ENCODE measurements around the gene ZNF598. TPM values are rescaled to one million over a fixed set of nuclear protein-coding genes. Genes with fewer than 3 reads are reported as not detected.

ZNF598 gene
- total and polyA plus RNA-seq, 10 of the 15 experiments (the other 5 are each of a cell fraction or from before 2014, with no cell fraction given) = 0.08 to 74.0 (median 14.4) TPM

DNA sequence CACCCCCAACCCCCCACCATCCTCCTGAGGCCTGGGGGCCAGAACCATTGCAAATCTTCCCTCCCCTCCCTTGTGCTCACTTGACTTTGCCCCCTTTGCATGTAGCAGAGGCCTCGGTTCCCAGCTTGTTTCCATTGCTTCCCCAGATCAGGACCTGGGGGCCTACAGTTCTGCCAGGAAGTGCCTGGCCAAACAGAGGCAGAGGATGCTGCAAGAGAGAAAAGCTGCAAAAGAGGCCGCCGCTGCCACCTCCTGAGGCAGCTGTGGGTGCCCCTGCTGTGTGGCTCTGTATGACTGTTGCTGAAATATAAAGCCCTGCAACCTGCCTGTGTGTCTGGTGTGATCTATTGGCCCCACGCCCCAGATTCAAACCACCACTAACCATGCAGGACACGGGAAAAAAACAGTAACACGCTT is 48.0 kb downstream of the ZNF598 start:
- peaks cover 6% of the 10 kb centered on the region; the same call in 1 of the 2 replicates for H4K20me1 ChIP-seq (ENCODE audit: control insufficient read depth, insufficient read depth)
- H3K27ac ChIP-seq (ENCODE audit: control insufficient read depth, insufficient read depth) = peak overlapping the region; percentile 18; the same call in 1 of the 2 replicates
- ChIA-PET RAD21 (ENCODE audit: unreplicated experiment) (interaction anchor here (1.0 kb wide), 1 partner anchor 18 kb away, joined by 3 read pairs; the partner anchor contains the start of gene MSRB1), CTCF (interaction anchor here (1.6 kb wide), 1 partner anchor 20 kb away, joined by 5 read pairs; no protein-coding TSS in a partner anchor), SMC1A (ENCODE audit: uncharacterized antibody, unreplicated experiment) (no interaction called here), POLR2A (interaction anchor here (0.7 to 2.2 kb wide), 3 partner anchors 9 to 86 kb away, joined by 3 to 13 read pairs (median 11); partner anchors contain the start of genes NTHL1, SYNGR3, TBL3 and TSC2)
- in situ Hi-C loops (cut with MboI) = no loop called here
- intact Hi-C loops (cut with micrococcal nuclease; ENCODE audit: unreplicated experiment) = no loop called here
- H3K36me3 ChIP-seq (ENCODE audit: control insufficient read depth in 2 of 2, insufficient read depth in 2 of 2, low read length in 1 of 2) = peaks cover 11 to 13% of the 10 kb centered on the region in 2 experiments; a peak in 3 of 4 replicates
- H3K27me3 ChIP-seq (replicated peaks in 1 of 2; ENCODE audit: control insufficient read depth in 2 of 2, insufficient read depth in 2 of 2, low read length in 1 of 2) = no peaks in the 10 kb centered on the region
- H3K9ac ChIP-seq (ENCODE audit: control insufficient read depth, insufficient read depth, low read length) = peak overlapping the region; percentile 20; the same call in 1 of the 2 replicates
- peaks cover 67% of the 10 kb centered on the region for H3K79me2 ChIP-seq (ENCODE audit: control insufficient read depth, insufficient read depth, low read length)
- DNase-seq (ENCODE audit: low read depth, low spot score) = no peak
- H2AFZ ChIP-seq (ENCODE audit: control insufficient read depth, low read depth, low read length) = no peak overlapping the region
- peak overlapping the region; percentile 83 for H3K4me2 ChIP-seq (ENCODE audit: control insufficient read depth, insufficient read depth)
- no TSS peak for BruUV-seq (replicated peaks)
- no peak for ATAC-seq
- no peaks in the 10 kb centered on the region for H3K9me3 ChIP-seq (replicated peaks; ENCODE audit: control insufficient read depth, insufficient read depth, low read length)
- peak overlapping the region; percentile 98; the same call in 1 of the 2 replicates for H3K4me3 ChIP-seq
- FAIRE-seq = no peak
- 0% methylated on average over 6 of the region's 6 CpGs for WGBS (ENCODE audit: insufficient coverage, insufficient replicate concordance, low lambda C conversion rate, missing lambda C conversion rate)
- TF ChIP-seq PAX5 (IDR thresholded peaks at IDR 0.05; ENCODE audit: borderline replicate concordance, low read depth, low read length) (no peak), BACH1 (IDR thresholded peaks at IDR 0.05; ENCODE audit: borderline replicate concordance) (0 out of 2 replicates have a peak, but pooled peaks have one; percentile 11)
- peaks cover 19% of the 10 kb centered on the region for H3K4me1 ChIP-seq (ENCODE audit: control insufficient read depth, insufficient read depth, low read length)

DNA sequence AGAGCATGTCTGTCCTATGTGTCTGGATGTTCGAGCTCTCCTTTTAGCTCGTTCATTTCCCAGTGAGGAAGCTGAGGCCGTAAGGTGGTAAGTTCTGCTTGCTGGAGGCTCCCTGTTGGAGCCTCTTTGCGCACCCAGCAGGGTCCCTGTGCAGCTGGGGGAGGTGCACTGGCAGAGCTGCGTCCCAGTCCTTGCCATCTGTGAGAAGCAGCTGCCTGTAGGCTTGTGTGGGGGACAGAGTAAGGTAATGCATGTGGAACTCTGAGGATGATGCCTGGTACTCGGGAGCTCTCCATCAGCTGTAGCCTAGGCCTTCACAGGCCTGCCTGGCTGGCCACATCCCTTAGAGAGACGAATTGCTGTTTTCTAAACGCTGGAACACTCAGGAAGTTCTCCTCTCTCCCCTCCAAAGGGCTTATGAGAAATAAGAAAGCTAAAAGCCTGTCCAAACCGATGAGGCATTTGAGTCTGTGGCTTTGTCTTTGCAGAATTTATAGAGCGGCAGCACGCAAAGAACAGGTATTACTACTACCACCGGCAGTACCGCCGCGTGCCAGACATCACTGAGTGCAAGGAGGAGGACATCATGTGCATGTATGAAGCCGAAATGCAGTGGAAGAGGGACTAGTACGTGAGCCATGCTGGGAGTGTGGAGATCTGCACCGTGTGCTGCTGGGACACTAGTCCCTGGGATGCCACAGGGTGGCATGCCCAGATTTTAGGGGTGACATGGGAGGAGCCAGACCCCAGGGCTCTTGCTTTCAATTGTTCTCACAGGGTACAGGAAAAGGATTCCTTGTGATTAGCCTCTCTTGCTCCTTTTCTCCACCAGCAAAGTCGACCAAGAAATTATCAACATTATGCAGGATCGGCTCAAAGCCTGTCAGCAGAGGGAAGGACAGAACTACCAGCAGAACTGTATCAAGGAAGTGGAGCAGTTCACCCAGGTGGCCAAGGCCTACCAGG is 48.7 kb downstream of the ZNF598 start:
- Histone ChIP-seq H3K27me3 (replicated peaks in 1 of 2; ENCODE audit: control insufficient read depth in 2 of 2, insufficient read depth in 2 of 2, low read length in 1 of 2) (no peaks in the 10 kb centered on the region), H3K27ac (ENCODE audit: control insufficient read depth, insufficient read depth) (peak overlapping the region; percentile 37), H3K79me2 (ENCODE audit: control insufficient read depth, insufficient read depth, low read length) (peaks cover 61% of the 10 kb centered on the region), H2AFZ (ENCODE audit: control insufficient read depth, low read depth, low read length) (no peak overlapping the region), H3K9me3 (replicated peaks; ENCODE audit: control insufficient read depth, insufficient read depth, low read length) (no peaks in the 10 kb centered on the region), H3K9ac (ENCODE audit: control insufficient read depth, insufficient read depth, low read length) (peak overlapping the region; percentile 89), H3K4me2 (ENCODE audit: control insufficient read depth, insufficient read depth) (peak overlapping the region; percentile 73), H4K20me1 (ENCODE audit: control insufficient read depth, insufficient read depth) (peaks cover 6% of the 10 kb centered on the region; the same call in 1 of the 2 replicates), H3K36me3 (ENCODE audit: control insufficient read depth in 2 of 2, insufficient read depth in 2 of 2, low read length in 1 of 2) (peaks cover 11 to 13% of the 10 kb centered on the region in 2 experiments; a peak in 3 of 4 replicates), H3K4me1 (ENCODE audit: control insufficient read depth, insufficient read depth, low read length) (peaks cover 19% of the 10 kb centered on the region), H3K4me3 (peak overlapping the region; percentile 83)
- 5% methylated on average over 20 of the region's 20 CpGs for WGBS (ENCODE audit: insufficient coverage, insufficient replicate concordance, low lambda C conversion rate, missing lambda C conversion rate)
- peak; percentile 28 for ATAC-seq
- no peak for DNase-seq (ENCODE audit: low read depth, low spot score)
- BruUV-seq (replicated peaks) = TSS peak; percentile 54
- FAIRE-seq = peak; percentile 18
- in situ Hi-C loops (cut with MboI) (no loop called here), intact Hi-C loops (cut with micrococcal nuclease; ENCODE audit: unreplicated experiment) (no loop called here)
- ChIA-PET SMC1A (ENCODE audit: uncharacterized antibody, unreplicated experiment) (interaction anchor here (1.1 to 1.4 kb wide), 2 partner anchors 11 to 43 kb away, joined by 3 to 7 read pairs; partner anchors contain the start of gene TBL3), CTCF (interaction anchor here (1.0 to 1.6 kb wide), 3 partner anchors 15 to 43 kb away, joined by 4 to 6 read pairs (median 5); no protein-coding TSS in a partner anchor), POLR2A (interaction anchor here (0.7 to 2.2 kb wide), 5 partner anchors 10 to 721 kb away, joined by 3 to 13 read pairs (median 3); partner anchors contain the start of genes KCTD5, NTHL1, SYNGR3 and TBL3), RAD21 (ENCODE audit: unreplicated experiment) (interaction anchor here (1.0 to 1.1 kb wide), 4 partner anchors 18 to 180 kb away, joined by 3 to 4 read pairs (median 4); partner anchors contain the start of genes MSRB1, NOXO1, NUBP2 and SPSB3)
- TF ChIP-seq LARP7 (IDR thresholded peaks at IDR 0.05) = 0 out of 2 replicates have a peak, but pooled peaks have one; percentile 10
- TF ChIP-seq, protein P1, sequence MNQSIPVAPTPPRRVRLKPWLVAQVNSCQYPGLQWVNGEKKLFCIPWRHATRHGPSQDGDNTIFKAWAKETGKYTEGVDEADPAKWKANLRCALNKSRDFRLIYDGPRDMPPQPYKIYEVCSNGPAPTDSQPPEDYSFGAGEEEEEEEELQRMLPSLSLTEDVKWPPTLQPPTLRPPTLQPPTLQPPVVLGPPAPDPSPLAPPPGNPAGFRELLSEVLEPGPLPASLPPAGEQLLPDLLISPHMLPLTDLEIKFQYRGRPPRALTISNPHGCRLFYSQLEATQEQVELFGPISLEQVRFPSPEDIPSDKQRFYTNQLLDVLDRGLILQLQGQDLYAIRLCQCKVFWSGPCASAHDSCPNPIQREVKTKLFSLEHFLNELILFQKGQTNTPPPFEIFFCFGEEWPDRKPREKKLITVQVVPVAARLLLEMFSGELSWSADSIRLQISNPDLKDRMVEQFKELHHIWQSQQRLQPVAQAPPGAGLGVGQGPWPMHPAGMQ (IDR thresholded peaks at IDR 0.05; ENCODE audit: borderline replicate concordance) = no peak
- TF ChIP-seq, protein P2, sequence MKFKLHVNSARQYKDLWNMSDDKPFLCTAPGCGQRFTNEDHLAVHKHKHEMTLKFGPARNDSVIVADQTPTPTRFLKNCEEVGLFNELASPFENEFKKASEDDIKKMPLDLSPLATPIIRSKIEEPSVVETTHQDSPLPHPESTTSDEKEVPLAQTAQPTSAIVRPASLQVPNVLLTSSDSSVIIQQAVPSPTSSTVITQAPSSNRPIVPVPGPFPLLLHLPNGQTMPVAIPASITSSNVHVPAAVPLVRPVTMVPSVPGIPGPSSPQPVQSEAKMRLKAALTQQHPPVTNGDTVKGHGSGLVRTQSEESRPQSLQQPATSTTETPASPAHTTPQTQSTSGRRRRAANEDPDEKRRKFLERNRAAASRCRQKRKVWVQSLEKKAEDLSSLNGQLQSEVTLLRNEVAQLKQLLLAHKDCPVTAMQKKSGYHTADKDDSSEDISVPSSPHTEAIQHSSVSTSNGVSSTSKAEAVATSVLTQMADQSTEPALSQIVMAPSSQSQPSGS (IDR thresholded peaks at IDR 0.05; ENCODE audit: low read length) = peak; percentile 73; the same call in 1 of the 2 replicates
- no peak for TF ChIP-seq NR2C1 (IDR thresholded peaks at IDR 0.05)
- peak; percentile 44 for TF ChIP-seq RUNX3 (IDR thresholded peaks at IDR 0.05; ENCODE audit: low read length)
- TF ChIP-seq TCF3 (IDR thresholded peaks at IDR 0.05; ENCODE audit: borderline replicate concordance, insufficient read depth, low read depth, low read length) = peak; percentile 39; the same call in 1 of the 2 replicates
- TF ChIP-seq CEBPB (IDR thresholded peaks at IDR 0.05; ENCODE audit: borderline replicate concordance in 1 of 2, low read depth in 2 of 2, low read length in 2 of 2) = no peak
- peak; percentile 94 for TF ChIP-seq ZBED1 (IDR thresholded peaks at IDR 0.05; ENCODE audit: borderline replicate concordance)
- TF ChIP-seq FOS (IDR thresholded peaks at IDR 0.05; ENCODE audit: borderline replicate concordance, extremely low read depth, insufficient read length) = no peak
